H1 (cell line): Measurements from ENCODE around the gene FBXO30. TPM values are rescaled to one million over a fixed set of nuclear protein-coding genes. Genes with fewer than 3 reads are reported as not detected.

ENCODE experiments used
- BRCA1 ChIP-seq: IDR thresholded peaks from 2 replicates; pipeline ENCODE4 v1.6.1; 2012; ENCODE audit warnings: low read depth, low read length, improper control_type of control experiment
- CBX5 ChIP-seq: fragments of 300-800, 300-1000 bp; sonication (generic); IDR thresholded peaks from 2 replicates; pipeline ENCODE4 v1.7.1; 2016; ENCODE audit warnings: antibody characterized with exemption, low read length, low read depth
- CHD7 ChIP-seq: fragments of 300-600 bp; sonication (generic); IDR thresholded peaks from 2 replicates; pipeline ENCODE4 v1.7.1; 2012; ENCODE audit warnings: low read length, moderate library complexity, mild to moderate bottlenecking, inconsistent platforms; ENCODE audit not compliant: insufficient replicate concordance
- CREB1 ChIP-seq: IDR thresholded peaks from 2 replicates; pipeline ENCODE4 v1.6.1; 2012; ENCODE audit warnings: inconsistent platforms
- E2F6 ChIP-seq: IDR thresholded peaks from 2 replicates; pipeline ENCODE4 v1.6.1; 2012; ENCODE audit warnings: inconsistent platforms
- JUND ChIP-seq: IDR thresholded peaks from 2 replicates; pipeline ENCODE4 v1.6.1; 2011; ENCODE audit warnings: mild to moderate bottlenecking, improper control_type of control experiment, low read length
- MAFK ChIP-seq: IDR thresholded peaks from 2 replicates; pipeline ENCODE4 v1.6.1; 2012; ENCODE audit warnings: low read depth, mild to moderate bottlenecking, improper control_type of control experiment, low read length
- NRF1 ChIP-seq: IDR thresholded peaks from 2 replicates; pipeline ENCODE4 v1.6.1; 2011; ENCODE audit warnings: mild to moderate bottlenecking, low read depth, low read length, improper control_type of control experiment
- RNF2 ChIP-seq: fragments of 200-900, 300-1000 bp; sonication (generic); IDR thresholded peaks from 2 replicates; pipeline ENCODE4 v1.7.1; 2016; ENCODE audit warnings: borderline replicate concordance, low read depth, mild to moderate bottlenecking, antibody characterized with exemption, low read length; ENCODE audit not compliant: poor library complexity, severe bottlenecking; ENCODE audit errors: missing control alignments
- SIX5 ChIP-seq: IDR thresholded peaks from 2 replicates; pipeline ENCODE4 v1.6.1; 2011; ENCODE audit warnings: mild to moderate bottlenecking, low read depth, low read length
- SUZ12 ChIP-seq: fragments of 200-600 bp; sonication (generic); IDR thresholded peaks from 2 replicates; pipeline ENCODE4 v1.6.1; 2012; ENCODE audit warnings: mild to moderate bottlenecking, inconsistent platforms, low read length, moderate library complexity, mixed read lengths
- TAF7 ChIP-seq: optimal IDR thresholded peaks from 2 replicates; pipeline ENCODE3; 2011; ENCODE audit warnings: low read depth, mild to moderate bottlenecking, inconsistent platforms, low read length, moderate library complexity, borderline replicate concordance
- polyA plus RNA-seq, 7 experiments: library from polyadenylated mRNA; depleted of rRNA in 3 of 7; stranded (reverse) in 5 of 7; unstranded in 2 of 7; fragments of >200 nt in 5 of 7; fragments of 200-250 nt in 2 of 7; gene quantifications; 1 replicate in 5 of 7; 2 replicates in 1 of 7; 4 replicates in 1 of 7; pipeline versions ENCODE4 v1.2.1 to v1.2.3, GENCODE V29; 2011 to 2013; ENCODE audit warnings: missing spikeins in 2 of 7, mixed read lengths in 2 of 7
- total RNA-seq: library from RNA; stranded (reverse); fragmentation: NEBNext Ultra II Directional; extraction: Animal tissue kit (Norgen Biotek cat#: 25700); gene quantifications from 2 replicates; pipeline ENCODE4 v1.2.1, GENCODE V29; 2021

Gene FBXO30
- total and polyA plus RNA-seq, 2 of the 8 experiments (the other 6 are each of a cell fraction or from before 2014, with no cell fraction given): 3.9 to 18.3 TPM

- TF ChIP-seq CHD7 (no peak), SIX5 (no peak), E2F6 (no peak), SUZ12 (no peak), NRF1 (no peak), CREB1 (no peak), JUND (no peak), BRCA1 (no peak), RNF2 (no peak), MAFK (no peak), TAF7 (no peak), CBX5 (no peak)
Observed at GRCh38 chr6:145745861-145746260, 68.7 kb downstream of the FBXO30 start (continued).
